ENCODE data around the gene PREX1.
"Not testable (repeated sequence)": the region's sequence is repeated elsewhere in the genome, so short reads cannot be mapped to it uniquely, and the experiment has no call there.

The PREX1 gene

DNA sequence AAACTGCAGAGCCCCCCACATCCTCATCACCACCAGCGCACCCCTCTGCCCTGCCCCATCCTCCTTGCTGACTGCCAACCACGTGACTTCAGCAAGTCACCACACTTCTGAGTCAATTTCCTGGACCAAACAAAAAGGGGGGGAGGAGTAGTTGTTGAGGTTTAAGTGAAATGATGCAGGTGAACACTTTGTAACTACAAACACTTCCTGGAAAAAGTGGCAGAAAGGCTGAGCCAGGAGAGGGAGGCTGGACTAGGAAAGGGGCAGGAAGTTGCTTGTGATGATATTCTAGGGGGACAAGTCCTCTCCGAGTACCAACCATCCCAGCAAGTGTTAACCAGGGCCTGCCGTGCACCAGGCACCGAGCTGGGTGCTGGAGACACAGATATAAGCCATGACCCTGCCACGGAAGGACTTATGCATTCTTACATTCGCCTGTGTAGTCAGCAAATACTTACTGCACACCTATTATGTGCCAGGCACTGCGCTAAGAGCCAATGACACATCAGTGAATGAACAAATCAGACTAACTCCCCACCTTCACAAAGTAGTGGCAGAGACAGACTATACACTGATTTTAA is 67.3 kb downstream of the PREX1 start:
- peak overlapping the region; percentile 95 for H3K27ac Mint-ChIP-seq
- peak; percentile 81 for ATAC-seq
- peaks cover 46% of the 10 kb centered on the region for H3K36me3 Mint-ChIP-seq
- peaks cover 90% of the 10 kb centered on the region for H3K4me1 Mint-ChIP-seq
- no peaks in the 10 kb centered on the region for H3K27me3 Mint-ChIP-seq
- peaks cover 3% of the 10 kb centered on the region for H3K9me3 Mint-ChIP-seq
- H3K4me3 Mint-ChIP-seq, result peak overlapping the region; percentile 71

DNA sequence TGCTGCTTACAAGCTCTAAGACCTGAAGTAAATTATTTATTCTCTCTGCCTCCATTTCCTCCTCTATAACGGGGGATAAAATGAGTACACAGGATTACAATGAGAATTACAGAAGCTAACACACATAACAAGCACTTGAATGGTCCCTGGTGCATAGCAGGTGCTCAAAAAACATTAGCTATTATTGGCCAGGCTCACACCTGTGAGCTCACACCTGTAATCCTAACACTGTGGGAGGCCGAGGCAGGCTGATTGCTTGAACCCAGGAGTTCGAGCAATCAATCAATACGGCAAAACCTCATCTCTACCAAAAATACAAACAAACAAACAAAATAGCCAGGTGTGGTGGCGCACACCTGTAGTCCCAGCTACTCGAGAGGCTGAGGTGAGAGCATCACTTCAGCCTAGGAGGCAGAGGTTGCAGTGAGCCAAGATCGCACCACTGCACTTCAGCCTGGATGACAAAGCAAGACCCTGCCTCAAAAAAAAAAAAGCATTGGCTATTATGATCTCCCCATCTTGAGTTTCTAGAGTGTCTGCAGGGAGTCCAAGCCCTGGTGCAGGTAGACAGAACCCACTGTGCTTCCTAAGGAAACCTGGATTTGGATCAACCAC is 68.1 kb downstream of the PREX1 start:
- peaks cover 46% of the 10 kb centered on the region for H3K36me3 Mint-ChIP-seq
- H3K4me3 Mint-ChIP-seq, result peak overlapping the region; percentile 12
- ATAC-seq, result no peak

DNA sequence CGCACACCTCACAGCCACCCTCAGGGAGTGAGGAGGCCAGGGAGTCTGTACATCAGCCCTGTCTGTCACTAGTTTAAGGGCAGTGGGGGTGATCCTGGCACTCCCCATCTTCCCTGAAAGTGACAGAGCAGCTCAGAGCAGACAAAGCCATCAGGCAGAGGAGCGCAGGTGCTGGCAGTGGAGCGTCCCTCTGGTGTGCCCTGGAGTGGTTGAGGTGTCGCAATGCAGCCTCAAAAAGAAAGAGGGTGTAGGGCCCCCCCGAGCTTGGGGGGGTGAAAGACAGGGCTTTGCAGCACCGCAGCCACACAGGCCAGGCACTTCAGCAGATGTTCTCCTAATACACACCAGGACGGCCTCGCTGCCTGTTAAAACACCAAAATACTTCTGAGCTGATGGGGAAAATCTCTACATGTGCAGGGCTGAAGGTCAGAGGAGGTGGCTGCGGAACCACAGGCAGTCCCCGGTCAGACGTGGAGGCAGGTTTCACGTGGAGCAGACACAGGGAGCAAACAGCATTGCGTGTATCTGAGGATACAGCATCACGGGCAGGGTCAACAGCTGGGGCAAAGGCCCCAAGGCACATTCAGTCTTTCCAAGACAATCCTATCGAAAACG is 69.5 kb downstream of the PREX1 start:
- peak overlapping the region; percentile 20 for H3K4me3 Mint-ChIP-seq
- peaks cover 3% of the 10 kb centered on the region for H3K9me3 Mint-ChIP-seq
- peaks cover 48% of the 10 kb centered on the region for H3K36me3 Mint-ChIP-seq
- H3K4me1 Mint-ChIP-seq, result peaks cover 92% of the 10 kb centered on the region
- H3K27me3 Mint-ChIP-seq, result no peaks in the 10 kb centered on the region
- H3K27ac Mint-ChIP-seq, result peak overlapping the region; percentile 95
- ATAC-seq, result peak; percentile 75

More for the DNA sequence above, 68.1 kb downstream of the PREX1 start:
- peaks cover 88% of the 10 kb centered on the region for H3K4me1 Mint-ChIP-seq
- H3K9me3 Mint-ChIP-seq, result peaks cover 3% of the 10 kb centered on the region
- no peaks in the 10 kb centered on the region for H3K27me3 Mint-ChIP-seq
- peak overlapping the region; percentile 95 for H3K27ac Mint-ChIP-seq

DNA sequence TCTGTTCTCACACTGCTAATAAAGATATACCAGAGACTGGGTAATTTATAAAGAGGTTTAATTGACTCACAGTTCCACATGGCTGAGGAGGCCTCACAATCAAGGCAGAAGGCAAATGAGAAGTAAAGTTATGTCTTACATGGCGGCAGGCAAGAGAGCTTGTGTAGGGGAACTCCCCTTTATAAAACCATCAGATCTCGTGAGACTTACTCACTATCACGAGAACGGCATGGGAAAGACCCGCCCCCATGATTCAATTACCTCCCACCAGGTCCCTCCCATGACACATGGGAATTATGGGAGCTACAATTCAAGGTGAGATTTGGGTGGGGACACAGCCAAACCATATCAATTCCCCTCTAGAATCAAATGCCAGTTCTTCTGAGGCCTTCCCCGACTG is 71.0 kb downstream of the PREX1 start:
- not testable (repeated sequence) for H3K9me3 Mint-ChIP-seq, ATAC-seq, H3K27me3 Mint-ChIP-seq
- peaks cover 93% of the 10 kb centered on the region for H3K4me1 Mint-ChIP-seq
- peaks cover 47% of the 10 kb centered on the region for H3K36me3 Mint-ChIP-seq
- H3K4me3 Mint-ChIP-seq, result peak overlapping the region; percentile 38
- peak overlapping the region; percentile 95 for H3K27ac Mint-ChIP-seq

DNA sequence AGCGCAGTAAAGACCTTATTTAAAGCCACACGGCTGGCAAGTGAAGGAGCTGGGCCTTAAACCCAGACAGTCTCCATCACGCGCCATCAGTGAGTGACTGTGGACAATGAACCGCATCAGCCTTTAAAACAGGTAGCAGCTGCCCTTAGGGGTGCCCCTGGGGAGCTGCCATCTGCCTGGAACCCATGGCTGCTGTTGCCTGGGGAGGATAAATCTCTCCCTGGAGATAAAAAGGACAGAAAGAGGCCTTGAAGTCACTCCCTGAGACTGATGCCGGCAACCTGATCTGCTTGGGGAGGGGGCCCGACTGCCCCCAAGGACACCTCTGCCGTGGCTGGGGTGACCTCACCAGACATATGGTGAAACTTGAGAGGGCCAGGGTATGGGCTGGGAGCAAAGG is 73.5 kb downstream of the PREX1 start:
- Mint-ChIP-seq H3K36me3 (peaks cover 47% of the 10 kb centered on the region), H3K27ac (peak overlapping the region; percentile 82), H3K27me3 (no peaks in the 10 kb centered on the region), H3K4me1 (peaks cover 90% of the 10 kb centered on the region), H3K4me3 (no peak overlapping the region), H3K9me3 (peaks cover 3% of the 10 kb centered on the region)
- ATAC-seq, result peak; percentile 37

DNA sequence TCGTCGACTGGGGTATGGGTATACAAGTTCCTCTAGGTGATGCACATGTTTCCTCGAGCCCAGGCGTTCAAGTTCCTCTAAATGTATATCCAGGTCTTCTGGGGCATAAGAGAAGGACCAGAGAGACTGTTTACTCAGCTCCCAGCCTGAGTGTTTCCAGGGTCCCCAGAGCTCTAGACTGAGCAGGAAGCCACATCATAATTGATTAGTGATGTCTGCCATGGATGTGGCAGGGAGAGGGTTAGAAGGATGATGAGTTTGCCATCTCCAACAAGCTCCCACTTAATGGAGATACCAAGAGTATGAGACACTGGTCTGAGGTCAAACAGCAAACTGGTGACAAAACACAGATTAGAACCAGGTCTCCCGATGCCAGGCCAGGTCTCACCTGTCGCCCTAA is 74.8 kb downstream of the PREX1 start:
- Mint-ChIP-seq H3K27ac (peak overlapping the region; percentile 82), H3K4me3 (peak overlapping the region; percentile 18)
- no peak for ATAC-seq

DNA sequence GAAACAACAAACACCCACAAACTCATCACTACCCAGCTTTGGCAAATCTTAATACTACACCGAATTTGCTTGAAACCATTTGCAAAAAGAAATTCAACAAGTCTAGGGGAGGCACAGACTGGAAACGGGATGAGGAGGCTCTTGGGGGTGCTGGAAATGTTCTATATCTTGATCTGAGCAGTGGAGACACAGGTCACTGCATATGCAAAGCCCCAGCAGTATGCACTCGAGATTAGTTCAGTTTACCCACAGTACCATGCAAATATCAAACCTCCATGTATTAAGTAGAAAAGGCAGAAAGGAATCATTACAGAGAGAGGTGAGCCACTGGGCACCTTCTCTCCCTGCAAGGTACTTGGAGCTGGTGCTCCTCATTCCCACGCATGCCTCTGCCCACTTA is 75.9 kb downstream of the PREX1 start:
- Mint-ChIP-seq H3K36me3 (peaks cover 50% of the 10 kb centered on the region), H3K9me3 (no peaks in the 10 kb centered on the region), H3K4me3 (peak overlapping the region; percentile 63), H3K27me3 (no peaks in the 10 kb centered on the region), H3K4me1 (peaks cover 83% of the 10 kb centered on the region), H3K27ac (peak overlapping the region; percentile 82)
- ATAC-seq, result peak; percentile 76

More for the DNA sequence above, 74.8 kb downstream of the PREX1 start:
- Mint-ChIP-seq H3K9me3 (peaks cover 3% of the 10 kb centered on the region), H3K27me3 (no peaks in the 10 kb centered on the region), H3K36me3 (peaks cover 59% of the 10 kb centered on the region), H3K4me1 (peaks cover 90% of the 10 kb centered on the region)

DNA sequence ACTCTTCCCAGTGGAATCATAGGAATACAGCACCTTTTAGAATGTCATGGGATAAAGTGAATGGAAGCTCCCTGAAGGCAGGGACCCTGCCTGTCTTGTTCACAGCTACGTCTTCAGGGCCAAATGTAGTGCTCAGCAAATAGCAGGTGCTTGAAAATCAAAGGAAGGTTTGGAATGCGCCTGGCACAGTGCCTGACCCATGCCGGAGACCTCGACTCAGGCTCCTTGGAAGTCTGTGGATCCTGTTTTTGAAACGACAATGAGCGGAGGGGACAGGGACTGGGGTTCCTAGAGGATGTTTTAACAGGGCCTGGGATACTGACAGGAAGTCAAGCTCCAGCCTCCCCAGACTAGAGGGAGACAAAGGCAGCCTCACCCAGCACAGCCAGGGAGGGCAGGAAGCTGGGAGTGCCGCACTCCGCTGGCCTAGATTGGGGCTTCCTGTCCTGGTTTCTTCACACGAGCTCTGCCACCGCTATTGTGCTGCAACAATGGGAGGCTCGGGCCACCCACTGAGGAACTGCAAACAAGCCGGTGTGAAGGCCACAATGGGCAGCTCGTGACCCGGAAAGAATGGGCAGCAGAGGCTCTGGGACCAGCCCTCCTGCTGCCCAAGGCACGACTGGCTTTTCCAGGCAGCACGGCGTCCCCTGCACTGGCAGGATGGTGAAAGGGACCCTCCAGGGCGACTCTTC is 76.7 kb downstream of the PREX1 start:
- Mint-ChIP-seq H3K4me3 (peak overlapping the region; percentile 63), H3K9me3 (no peaks in the 10 kb centered on the region), H3K27ac (peak overlapping the region; percentile 82), H3K27me3 (no peaks in the 10 kb centered on the region), H3K36me3 (peaks cover 44% of the 10 kb centered on the region), H3K4me1 (peaks cover 75% of the 10 kb centered on the region)
- no peak for ATAC-seq

DNA sequence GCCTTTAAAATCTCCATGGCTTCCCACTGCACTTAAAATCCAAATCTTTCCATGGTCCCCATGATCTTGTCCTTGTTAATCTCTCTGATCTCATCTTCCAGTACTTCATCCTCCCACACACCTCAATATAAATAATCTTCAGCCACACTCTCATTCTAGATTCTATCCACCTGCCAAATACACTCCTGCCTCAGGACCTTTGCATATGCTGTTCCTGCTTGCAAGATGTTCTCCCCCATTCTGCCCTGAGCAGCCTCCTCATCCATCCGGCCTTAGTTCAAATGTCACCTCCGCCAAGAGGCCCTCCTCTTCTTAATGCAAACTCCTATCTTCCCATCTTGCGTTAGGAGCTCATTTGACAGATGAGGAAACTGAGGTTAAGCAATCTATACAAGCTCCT is 77.4 kb downstream of the PREX1 start:
- Mint-ChIP-seq H3K36me3 (peaks cover 37% of the 10 kb centered on the region), H3K4me3 (no peak overlapping the region), H3K27me3 (no peaks in the 10 kb centered on the region), H3K9me3 (no peaks in the 10 kb centered on the region), H3K4me1 (peaks cover 70% of the 10 kb centered on the region), H3K27ac (peak overlapping the region; percentile 82)
- no peak for ATAC-seq

DNA sequence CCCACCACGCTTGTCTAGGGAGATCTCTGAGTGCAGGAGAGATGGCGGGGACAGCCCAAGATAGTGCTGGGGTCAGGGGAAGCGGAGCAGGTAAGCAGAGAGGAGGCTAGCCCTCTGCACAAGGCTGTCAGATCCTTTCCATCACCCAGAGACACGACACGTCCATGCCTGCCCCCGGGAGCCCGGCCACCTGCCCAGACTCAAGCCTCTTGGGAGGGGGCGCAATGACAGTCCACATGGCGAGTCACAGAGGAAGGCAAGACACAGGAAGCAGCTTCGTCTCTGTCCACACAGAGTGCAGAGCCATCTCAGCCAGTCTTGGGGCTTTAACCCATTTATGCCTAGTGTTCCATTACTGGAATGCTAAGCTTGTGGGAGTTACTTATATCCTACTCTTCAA is 78.4 kb downstream of the PREX1 start:
- Mint-ChIP-seq H3K27ac (peak overlapping the region; percentile 82), H3K27me3 (no peaks in the 10 kb centered on the region), H3K4me1 (peaks cover 65% of the 10 kb centered on the region), H3K4me3 (no peak overlapping the region), H3K9me3 (no peaks in the 10 kb centered on the region), H3K36me3 (peaks cover 35% of the 10 kb centered on the region)
- no peak for ATAC-seq

DNA sequence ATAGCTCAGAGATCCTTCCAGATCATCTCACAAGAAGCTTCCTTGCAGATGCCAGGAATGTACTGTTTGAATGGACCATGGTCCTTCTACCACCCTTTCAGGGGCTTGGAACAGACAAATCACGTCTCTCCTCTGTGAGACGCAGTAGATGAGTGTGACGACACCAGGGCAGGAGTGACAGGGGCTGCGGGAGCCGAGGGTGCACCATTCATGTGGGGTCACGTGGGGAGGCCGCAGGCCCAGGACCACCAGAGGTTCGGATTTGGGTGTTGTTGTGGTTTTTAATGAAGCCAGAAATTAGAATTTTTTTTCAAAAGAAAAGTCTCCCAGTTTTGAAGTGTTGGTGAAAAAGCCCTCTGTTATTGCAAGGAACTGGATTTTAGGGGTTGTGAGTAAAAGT is 79.2 kb downstream of the PREX1 start:
- Mint-ChIP-seq H3K4me3 (peak overlapping the region; percentile 43), H3K4me1 (peaks cover 64% of the 10 kb centered on the region), H3K36me3 (peaks cover 34% of the 10 kb centered on the region), H3K9me3 (no peaks in the 10 kb centered on the region), H3K27me3 (no peaks in the 10 kb centered on the region), H3K27ac (peak overlapping the region; percentile 82)
- no peak for ATAC-seq

DNA sequence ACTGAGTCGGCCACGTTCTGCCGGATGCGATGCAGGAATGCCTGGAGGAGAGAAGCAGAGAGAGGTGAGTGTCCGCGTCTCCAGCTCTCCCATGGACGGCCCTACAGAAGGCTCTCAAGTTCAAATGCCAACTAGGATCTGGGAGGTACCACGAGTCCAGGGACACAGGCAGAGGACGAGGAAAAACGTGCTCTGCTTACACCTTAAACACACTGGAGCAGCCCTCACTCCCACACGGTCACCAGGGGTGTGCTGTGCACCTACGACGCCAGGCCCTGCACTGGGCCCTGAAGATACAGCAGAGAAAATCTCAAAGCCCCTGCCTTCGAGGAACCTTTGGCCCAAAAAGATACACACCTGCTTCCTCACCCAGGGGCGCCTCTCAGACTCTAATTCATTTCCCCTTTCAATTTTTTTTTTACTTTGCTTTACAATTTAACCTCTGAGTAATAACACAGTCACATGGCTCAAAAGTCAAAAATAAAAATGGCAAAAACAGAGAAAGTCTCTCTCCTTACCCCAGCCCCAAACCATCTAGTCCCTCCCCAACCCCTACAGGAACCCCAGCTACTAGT is 79.9 kb downstream of the PREX1 start:
- H3K36me3 Mint-ChIP-seq, result peaks cover 36% of the 10 kb centered on the region
- no peaks in the 10 kb centered on the region for H3K9me3 Mint-ChIP-seq
- ATAC-seq, result peak; percentile 64
- H3K27ac Mint-ChIP-seq, result peak overlapping the region; percentile 82
- H3K4me1 Mint-ChIP-seq, result peaks cover 64% of the 10 kb centered on the region
- H3K27me3 Mint-ChIP-seq, result no peaks in the 10 kb centered on the region
- peak overlapping the region; percentile 43 for H3K4me3 Mint-ChIP-seq

DNA sequence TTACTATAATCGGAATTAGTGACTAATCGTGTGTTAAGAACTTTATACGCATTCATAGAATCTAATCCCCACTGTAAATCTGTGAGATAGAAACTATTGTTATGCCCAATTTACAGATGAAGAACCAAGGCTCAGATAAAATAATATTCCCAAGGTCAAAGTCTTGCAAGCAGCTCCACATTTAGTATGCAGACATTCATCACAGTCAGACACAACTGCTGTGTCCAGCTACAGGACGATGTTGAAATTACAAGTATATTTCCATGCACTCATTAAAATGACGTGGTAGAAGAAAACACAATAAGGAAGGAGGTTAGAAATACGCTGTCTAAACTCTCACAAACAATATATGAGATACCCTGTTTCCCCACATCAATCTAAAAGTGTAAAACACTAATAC is 82.5 kb downstream of the PREX1 start:
- Mint-ChIP-seq H3K27ac (no peak overlapping the region), H3K4me1 (peaks cover 59% of the 10 kb centered on the region), H3K4me3 (no peak overlapping the region), H3K9me3 (no peaks in the 10 kb centered on the region), H3K27me3 (no peaks in the 10 kb centered on the region), H3K36me3 (peaks cover 47% of the 10 kb centered on the region)
- ATAC-seq, result no peak

DNA sequence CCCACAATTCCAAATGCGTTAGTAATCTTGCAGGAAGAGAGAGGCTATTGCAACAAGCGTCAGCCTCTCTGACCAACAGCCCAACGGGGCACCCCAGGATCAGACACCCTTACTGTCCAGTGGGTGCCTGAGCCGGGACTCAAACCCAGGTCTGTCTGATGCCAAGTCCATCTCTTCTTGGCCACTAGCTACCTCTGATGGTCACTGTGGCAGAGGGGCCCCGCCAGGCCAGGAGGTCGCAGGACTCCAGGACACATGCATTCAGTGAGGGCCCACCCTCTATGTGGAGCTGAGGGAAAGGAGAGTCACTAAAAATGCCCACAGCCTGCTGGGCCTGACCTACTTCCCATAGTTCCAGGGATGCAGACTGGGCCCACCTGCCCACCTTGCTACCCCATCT is 83.3 kb downstream of the PREX1 start:
- Mint-ChIP-seq H3K4me1 (peaks cover 59% of the 10 kb centered on the region), H3K4me3 (no peak overlapping the region), H3K36me3 (peaks cover 47% of the 10 kb centered on the region), H3K27ac (no peak overlapping the region), H3K9me3 (no peaks in the 10 kb centered on the region), H3K27me3 (no peaks in the 10 kb centered on the region)
- no peak for ATAC-seq

DNA sequence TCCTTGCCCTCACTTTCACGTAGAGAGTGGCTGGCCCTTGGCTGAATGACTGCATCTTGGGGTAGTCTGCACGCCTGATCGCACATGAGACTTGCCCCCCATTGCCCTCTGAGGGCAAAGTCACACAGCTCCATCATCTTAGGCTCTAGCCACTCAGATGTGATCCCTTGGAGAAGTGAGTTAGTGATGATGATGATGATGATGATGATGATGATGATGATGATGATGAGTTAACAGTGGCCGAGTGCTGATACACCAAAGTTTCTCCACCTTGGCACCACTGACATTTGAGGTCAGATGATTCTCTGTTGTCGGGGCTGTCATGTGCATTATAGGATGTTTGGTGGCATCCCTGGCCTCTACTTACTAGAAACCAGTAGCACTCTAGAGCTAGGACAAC is 84.0 kb downstream of the PREX1 start:
- Mint-ChIP-seq H3K27me3 (no peaks in the 10 kb centered on the region), H3K36me3 (peaks cover 44% of the 10 kb centered on the region), H3K4me1 (peaks cover 59% of the 10 kb centered on the region), H3K27ac (peak overlapping the region; percentile 31), H3K4me3 (no peak overlapping the region), H3K9me3 (no peaks in the 10 kb centered on the region)
- no peak for ATAC-seq

All from stimulated activated memory B cell treated with anti-CD40 and anti-IgM and Interleukin-4, amounts not matched to agents 10 μg/mL and 1 μg/mL and 100 μg/mL, for 72 hours (primary cell).